Natural killer cell (primary cell): Measurements from ENCODE around the gene STAB2. TPM values are rescaled to one million over a fixed set of nuclear protein-coding genes. Genes with fewer than 3 reads are reported as not detected.

Experiments used
- ATAC-seq, 3 donors: fragments of 150-1000 bp in 2 of 3; fragments of 200-7000 bp in 1 of 3; cut with Tn5 transposase; 1 replicate in 1 of 3; 2 replicates in 2 of 3; pipeline ENCODE4 v1.10.0; 2021; ENCODE audit warnings: mild to moderate bottlenecking in 2 of 3, moderate library complexity in 2 of 3
- DNase-seq, 2 donors: peaks; one replicate each; pipeline versions ENCODE4 v3.0.0 to v3.0.0-alpha.2; 2013 to 2021; ENCODE audit warnings: mixed read lengths in 1 of 2
- H3K27ac ChIP-seq: one replicate; pipeline ENCODE4 v1.5.1; 2013; ENCODE audit warnings: mild to moderate bottlenecking, low read length
- H3K27me3 ChIP-seq: one replicate; pipeline ENCODE4 v1.6.1; 2013; ENCODE audit warnings: low read length; ENCODE audit not compliant: control insufficient read depth, insufficient read depth
- H3K36me3 ChIP-seq: one replicate; pipeline ENCODE4 v1.6.1; 2013; ENCODE audit warnings: low read length; ENCODE audit not compliant: control insufficient read depth, insufficient read depth
- H3K4me1 ChIP-seq: one replicate; pipeline ENCODE4 v1.6.1; 2013; ENCODE audit warnings: low read length; ENCODE audit not compliant: control insufficient read depth, insufficient read depth
- H3K4me3 ChIP-seq: one replicate; pipeline ENCODE4 v1.5.1; 2013; ENCODE audit warnings: low read length
- H3K9me3 ChIP-seq: one replicate; pipeline ENCODE4 v1.6.1; 2013; ENCODE audit warnings: low read length; ENCODE audit not compliant: control insufficient read depth, insufficient read depth
- H3K27ac Mint-ChIP-seq, 2 donors: one replicate each; pipeline ENCODE4 v1.8.0; 2022; ENCODE audit warnings: mild to moderate bottlenecking in 2 of 2, mixed read lengths in 2 of 2, moderate library complexity in 1 of 2
- H3K27me3 Mint-ChIP-seq, 2 donors: one replicate each; pipeline ENCODE4 v1.8.0; 2022; ENCODE audit warnings: low read depth in 2 of 2, mixed read lengths in 2 of 2
- H3K36me3 Mint-ChIP-seq: one replicate; pipeline ENCODE4 v1.8.0; 2022; ENCODE audit warnings: mixed read lengths
- H3K4me1 Mint-ChIP-seq, 2 donors: one replicate each; pipeline ENCODE4 v1.8.0; 2022; ENCODE audit warnings: mixed read lengths in 2 of 2
- H3K4me3 Mint-ChIP-seq: one replicate; pipeline ENCODE4 v1.8.0; 2022; ENCODE audit warnings: mild to moderate bottlenecking, moderate library complexity, mixed read lengths
- H3K9me3 Mint-ChIP-seq, 2 donors: one replicate each; pipeline ENCODE4 v1.8.0; 2022; ENCODE audit warnings: mixed read lengths in 2 of 2
- WGBS: methylation state at CpG from one replicate; pipeline ENCODE4 v1.1.7; 2013; ENCODE audit warnings: missing lambda C conversion rate; ENCODE audit not compliant: insufficient coverage; 5-methylcytosine and 5-hydroxymethylcytosine counted together
- intact Hi-C: fragments of 100-400 bp; cut with micrococcal nuclease; formaldehyde crosslinking; loops from one replicate; pipeline ENCODE4 v1.14.2; 2022
- total RNA-seq, 4 donors: library from RNA; stranded (reverse); fragments of 120-200 nt in 1 of 4; gene quantifications; one replicate each; pipeline versions ENCODE4 v1.2.3 to v1.2.4, GENCODE V29; 2013 to 2022
- TF ChIP-seq, protein P1 (sequence below): fragments of 200-600 bp; IDR thresholded peaks from one replicate; pipeline ENCODE4 v1.8.0; 2022; ENCODE audit warnings: antibody characterized with exemption

STAB2 gene
- total RNA-seq, 3 donors from 2014 or later (not counting 1 experiment from before 2014, with no cell fraction given) = not detected

DNA sequence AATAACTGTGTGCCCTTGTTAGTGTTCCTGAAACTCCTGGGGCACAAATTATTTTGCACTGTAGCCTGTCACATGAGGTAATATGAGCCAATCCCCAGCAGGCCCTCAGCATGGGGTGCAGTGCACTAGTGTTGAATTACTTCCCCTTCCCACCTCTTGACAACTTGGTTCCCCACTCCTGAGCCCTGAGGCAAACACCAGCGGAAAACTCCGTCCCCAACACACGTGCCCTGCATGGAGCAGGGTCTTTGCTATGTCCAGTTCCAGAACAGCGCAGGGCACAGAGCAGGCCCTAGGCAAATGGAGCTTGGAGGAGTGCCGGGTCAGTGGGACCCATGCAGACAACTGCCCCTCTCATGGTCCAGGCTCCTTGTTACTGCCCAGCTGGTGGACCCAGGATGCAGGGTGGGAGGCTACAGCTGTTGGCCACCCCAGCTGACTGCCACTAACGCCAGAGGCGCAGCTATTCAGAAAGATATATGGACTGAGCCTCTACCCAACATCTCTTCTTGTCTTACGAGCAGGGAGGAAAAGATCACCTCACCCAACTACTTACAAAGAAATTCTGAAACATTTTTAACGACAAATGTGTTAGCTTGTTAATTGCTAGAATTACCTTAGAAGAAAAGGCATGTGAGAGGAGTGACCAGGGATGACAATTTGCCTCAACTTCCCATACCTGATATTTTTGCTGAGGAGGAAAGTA, 182.3 kb downstream of the STAB2 start:
- no peak for ATAC-seq
- no peaks in the 10 kb centered on the region for H3K36me3 Mint-ChIP-seq
- H3K9me3 Mint-ChIP-seq = no peaks in the 10 kb centered on the region
- no peak for DNase-seq
- Histone ChIP-seq H3K36me3 (no peaks in the 10 kb centered on the region), H3K27me3 (no peaks in the 10 kb centered on the region), H3K4me1 (no peaks in the 10 kb centered on the region), H3K9me3 (no peaks in the 10 kb centered on the region), H3K27ac (no peak overlapping the region), H3K4me3 (no peak overlapping the region)
- TF ChIP-seq, protein P1, sequence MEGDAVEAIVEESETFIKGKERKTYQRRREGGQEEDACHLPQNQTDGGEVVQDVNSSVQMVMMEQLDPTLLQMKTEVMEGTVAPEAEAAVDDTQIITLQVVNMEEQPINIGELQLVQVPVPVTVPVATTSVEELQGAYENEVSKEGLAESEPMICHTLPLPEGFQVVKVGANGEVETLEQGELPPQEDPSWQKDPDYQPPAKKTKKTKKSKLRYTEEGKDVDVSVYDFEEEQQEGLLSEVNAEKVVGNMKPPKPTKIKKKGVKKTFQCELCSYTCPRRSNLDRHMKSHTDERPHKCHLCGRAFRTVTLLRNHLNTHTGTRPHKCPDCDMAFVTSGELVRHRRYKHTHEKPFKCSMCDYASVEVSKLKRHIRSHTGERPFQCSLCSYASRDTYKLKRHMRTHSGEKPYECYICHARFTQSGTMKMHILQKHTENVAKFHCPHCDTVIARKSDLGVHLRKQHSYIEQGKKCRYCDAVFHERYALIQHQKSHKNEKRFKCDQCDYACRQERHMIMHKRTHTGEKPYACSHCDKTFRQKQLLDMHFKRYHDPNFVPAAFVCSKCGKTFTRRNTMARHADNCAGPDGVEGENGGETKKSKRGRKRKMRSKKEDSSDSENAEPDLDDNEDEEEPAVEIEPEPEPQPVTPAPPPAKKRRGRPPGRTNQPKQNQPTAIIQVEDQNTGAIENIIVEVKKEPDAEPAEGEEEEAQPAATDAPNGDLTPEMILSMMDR = no peak
- 93% methylated on average over 9 of the region's 9 CpGs for WGBS
- H3K4me1 Mint-ChIP-seq = no peaks in the 10 kb centered on the region
- no peaks in the 10 kb centered on the region for H3K27me3 Mint-ChIP-seq
- intact Hi-C loops = no loop called here
- H3K4me3 Mint-ChIP-seq = no peak overlapping the region
- no peak overlapping the region for H3K27ac Mint-ChIP-seq

DNA sequence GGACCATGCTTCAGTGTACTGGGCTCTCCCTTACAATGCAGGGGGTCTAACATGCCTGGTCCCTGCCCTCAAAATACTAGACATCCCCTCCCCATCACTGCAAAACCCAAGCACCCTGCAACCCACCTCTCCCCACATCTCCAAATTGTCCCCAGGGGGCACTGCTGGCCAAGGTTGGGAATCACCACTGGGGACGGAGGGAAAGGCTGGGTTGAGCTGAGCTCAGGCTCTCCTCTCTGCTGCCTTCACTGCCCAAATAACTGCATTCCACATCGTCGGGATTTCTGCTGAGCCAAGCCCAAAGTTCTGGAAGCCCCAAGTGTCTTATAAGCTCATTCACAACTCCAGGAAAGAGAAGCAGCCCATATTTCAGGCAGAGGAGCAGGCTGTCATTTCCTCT, 184.4 kb downstream of the STAB2 start:
- TF ChIP-seq, protein P1 = no peak
- ATAC-seq (no peak), DNase-seq (peak in 1 of 2 donors; percentile 19)
- no peak overlapping the region for H3K4me3 Mint-ChIP-seq
- intact Hi-C loops = no loop called here
- H3K27me3 Mint-ChIP-seq = no peaks in the 10 kb centered on the region
- H3K36me3 ChIP-seq = no peaks in the 10 kb centered on the region
- H3K27ac ChIP-seq = no peak overlapping the region
- H3K27ac Mint-ChIP-seq = no peak overlapping the region
- no peaks in the 10 kb centered on the region for H3K36me3 Mint-ChIP-seq
- H3K27me3 ChIP-seq = no peaks in the 10 kb centered on the region
- no peaks in the 10 kb centered on the region for H3K4me1 ChIP-seq
- WGBS = 73% methylated on average over 3 of the region's 3 CpGs
- no peaks in the 10 kb centered on the region for H3K4me1 Mint-ChIP-seq
- no peak overlapping the region for H3K4me3 ChIP-seq
- no peaks in the 10 kb centered on the region for H3K9me3 ChIP-seq
- no peaks in the 10 kb centered on the region for H3K9me3 Mint-ChIP-seq

DNA sequence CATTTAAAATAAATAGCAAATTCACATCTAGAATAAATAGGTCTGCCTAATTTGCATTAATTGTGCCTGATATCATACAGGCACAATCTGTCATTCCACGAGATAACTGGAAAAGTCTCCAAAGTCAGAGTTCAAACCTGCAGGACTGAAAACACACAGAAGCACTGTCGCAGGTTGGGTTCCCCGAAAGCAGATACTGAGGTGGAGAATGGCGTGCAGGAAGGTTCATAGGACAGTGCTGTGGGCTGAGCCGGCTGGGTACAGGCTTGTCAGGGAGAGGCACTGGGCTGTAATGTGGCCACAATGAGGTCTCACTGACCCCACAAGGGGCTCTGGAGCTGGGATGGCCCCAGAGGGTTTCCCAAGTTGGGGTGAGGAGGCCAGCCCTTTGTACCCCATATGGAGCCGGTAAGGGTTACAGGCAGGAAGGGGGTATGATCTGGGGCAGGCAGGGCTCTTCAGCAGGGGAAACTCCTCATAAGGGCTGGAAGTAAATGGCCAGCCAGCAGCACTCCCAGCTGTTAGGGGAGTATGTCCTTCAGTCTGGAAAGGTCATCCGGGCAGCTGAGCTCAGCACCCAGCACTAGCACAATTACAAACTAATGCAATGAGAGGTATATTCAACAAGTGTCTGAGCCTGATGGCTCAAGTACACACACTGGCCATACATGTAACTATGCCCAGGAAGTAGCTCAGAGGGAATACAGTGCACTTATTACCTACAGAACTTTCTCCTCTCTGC, 185.5 kb downstream of the STAB2 start:
- Histone ChIP-seq H3K36me3 (peaks cover 3% of the 10 kb centered on the region), H3K27ac (no peak overlapping the region), H3K27me3 (no peaks in the 10 kb centered on the region), H3K9me3 (no peaks in the 10 kb centered on the region), H3K4me1 (no peaks in the 10 kb centered on the region), H3K4me3 (no peak overlapping the region)
- WGBS = 96% methylated on average over 7 of the region's 7 CpGs
- H3K9me3 Mint-ChIP-seq = no peaks in the 10 kb centered on the region
- no peak overlapping the region for H3K4me3 Mint-ChIP-seq
- no peaks in the 10 kb centered on the region for H3K27me3 Mint-ChIP-seq
- no peak for DNase-seq
- no peak for ATAC-seq
- H3K36me3 Mint-ChIP-seq = no peaks in the 10 kb centered on the region
- no peaks in the 10 kb centered on the region for H3K4me1 Mint-ChIP-seq
- intact Hi-C loops = no loop called here
- no peak overlapping the region for H3K27ac Mint-ChIP-seq
- TF ChIP-seq, protein P1 = no peak
